Stimulated activated CD4-positive, alpha-beta T cell treated with anti-CD3 and anti-CD28 coated beads, TNF-alpha, amount 100 ng/mL, for 1 hour (primary cell): ENCODE measurements around the gene EXOC3L2.
"Not testable (repeated sequence)": the region's sequence is repeated elsewhere in the genome, so short reads cannot be mapped to it uniquely, and the experiment has no call there.

Experiments used
- DNase-seq, 3 donors: peaks; one replicate each; pipeline ENCODE4 v3.0.0-alpha.2; 2020; ENCODE audit warnings: low read depth in 3 of 3, low spot score in 1 of 3

The EXOC3L2 gene

DNA sequence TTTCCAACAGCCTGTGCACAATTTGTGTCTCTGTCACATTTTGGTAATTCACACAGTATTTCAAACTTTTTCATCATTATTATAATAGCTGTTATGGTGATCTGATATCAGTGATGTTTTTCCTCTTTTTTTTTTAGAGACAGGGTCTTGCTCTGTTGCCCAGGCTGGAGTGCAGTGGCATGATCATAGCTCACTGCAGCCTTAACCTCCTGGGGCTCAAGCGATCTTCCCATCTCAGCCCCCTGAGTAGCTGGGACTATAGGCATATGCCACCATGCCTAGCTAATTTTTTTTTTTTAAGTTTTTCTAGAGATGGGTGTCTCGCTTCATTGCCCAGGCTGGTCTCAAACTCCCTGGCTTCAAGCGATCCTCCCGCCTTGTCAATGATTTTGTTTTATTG is 11.6 kb upstream of the EXOC3L2 start:
- DNase-seq = no peak

- no peak for DNase-seq
Measured at GRCh38 chr19:45255611-45256157, 10.5 kb upstream of the EXOC3L2 start.

GRCh38 chr19:45254044-45254531 is 8.9 kb upstream of the EXOC3L2 start:
- DNase-seq = no peak

DNA sequence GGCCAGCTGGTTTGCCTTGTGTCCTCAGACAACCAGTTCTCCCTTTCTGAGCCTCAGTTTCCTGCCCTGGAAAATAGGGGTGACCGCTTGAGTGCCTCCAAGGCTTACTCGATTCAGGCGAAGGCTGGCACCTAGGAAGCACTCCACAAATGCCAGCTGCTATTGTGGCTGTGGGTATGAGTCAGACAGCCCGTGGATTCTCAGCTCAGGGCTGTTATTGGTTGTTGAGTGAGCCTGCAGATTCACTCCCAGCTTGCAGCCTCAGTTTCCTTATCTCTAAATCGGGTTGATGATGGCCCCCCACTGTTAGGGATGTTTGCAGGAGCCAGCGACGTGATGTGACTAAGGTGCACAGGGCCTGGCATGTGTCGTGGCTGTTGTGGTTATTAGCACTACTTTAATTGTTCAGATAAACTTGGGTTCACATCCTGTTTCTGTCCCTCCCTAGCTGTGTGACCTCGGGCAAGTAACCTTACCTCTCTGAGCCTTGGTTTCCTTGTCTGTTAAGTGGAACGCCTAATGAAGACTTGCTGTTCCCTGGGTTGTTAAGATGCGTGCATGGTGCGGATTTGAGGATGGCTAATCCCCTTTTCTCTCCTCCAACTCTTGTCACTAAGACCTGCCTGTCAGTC is 8.3 kb upstream of the EXOC3L2 start:
- no peak for DNase-seq

DNA sequence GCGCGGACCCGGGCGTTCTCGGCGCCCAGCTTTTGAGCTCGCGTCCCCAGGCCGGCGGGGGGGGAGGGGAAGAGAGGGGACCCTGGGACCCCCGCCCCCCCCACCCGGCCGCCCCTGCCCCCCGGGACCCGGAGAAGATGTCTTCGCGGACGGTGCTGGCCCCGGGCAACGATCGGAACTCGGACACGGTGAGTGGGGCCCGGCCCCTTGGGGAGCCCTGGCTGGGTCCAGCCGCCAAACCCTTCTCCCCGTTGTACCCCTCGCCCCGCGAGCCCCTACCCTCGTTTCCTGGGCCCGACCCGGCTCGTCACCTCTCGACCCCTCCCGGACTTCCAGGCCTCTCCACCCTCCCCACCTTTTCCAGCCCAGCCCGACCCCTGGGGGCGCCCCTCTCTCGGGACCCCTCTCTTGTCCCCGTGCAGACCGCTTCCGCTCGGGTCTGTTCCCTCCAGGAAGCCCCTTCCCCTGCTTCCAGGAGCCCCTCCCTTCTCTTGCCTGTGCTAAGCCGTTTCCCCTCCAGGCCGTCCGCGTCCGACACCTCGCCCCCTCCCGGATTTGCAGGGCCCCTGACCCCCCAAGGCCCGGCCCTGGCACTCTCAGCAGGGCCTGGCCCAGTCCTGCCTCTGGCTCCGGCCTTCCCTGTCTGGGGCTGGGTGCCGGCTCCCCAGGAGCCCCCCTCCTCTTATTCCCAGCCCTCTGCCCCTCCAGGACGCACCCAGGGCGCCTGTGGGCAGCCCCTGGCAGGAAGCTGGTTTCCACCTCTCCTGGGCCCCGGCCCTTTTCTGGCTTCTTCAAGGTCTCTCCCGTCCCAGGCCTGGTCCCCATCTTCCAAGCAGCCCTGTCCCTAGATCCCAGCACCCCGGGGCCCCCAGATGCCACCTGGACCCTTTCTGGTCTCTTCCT is 6.5 kb upstream of the EXOC3L2 start:
- DNase-seq = no peak

- peak in 2 of 3 donors; percentile 26 to 45 for DNase-seq
Measured at GRCh38 chr19:45250832-45251451, 5.7 kb upstream of the EXOC3L2 start, which contains the start of gene MARK4. Gene MARK4 (plus strand): TSS chr19:45251271. CDS start chr19:45251589, 318 bp downstream.

GRCh38 chr19:45250216-45250831 is 5.1 kb upstream of the EXOC3L2 start:
- no peak for DNase-seq

- no peak for DNase-seq
Measured at GRCh38 chr19:45249261-45250033, 4.2 kb upstream of the EXOC3L2 start.

DNA sequence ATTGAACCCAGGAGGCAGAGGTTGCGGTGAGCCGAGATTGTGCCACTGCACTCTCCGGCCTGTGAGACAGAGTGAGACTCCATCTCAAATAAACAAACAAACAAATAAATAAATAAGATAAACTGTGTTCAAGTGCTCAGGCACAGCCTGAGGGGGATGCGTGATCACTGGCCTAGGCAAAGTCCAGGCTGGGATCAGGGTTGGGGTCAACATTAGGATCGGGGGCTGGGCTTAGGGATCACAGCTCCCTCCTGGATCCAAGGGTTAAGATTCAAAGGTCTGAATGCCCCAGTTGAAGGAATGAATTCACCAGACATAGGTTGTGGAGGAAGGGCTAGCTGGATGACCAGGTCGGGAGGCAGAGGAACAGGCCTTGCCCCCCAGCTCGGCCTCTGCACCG is 1.9 kb upstream of the EXOC3L2 start:
- no peak for DNase-seq

DNA sequence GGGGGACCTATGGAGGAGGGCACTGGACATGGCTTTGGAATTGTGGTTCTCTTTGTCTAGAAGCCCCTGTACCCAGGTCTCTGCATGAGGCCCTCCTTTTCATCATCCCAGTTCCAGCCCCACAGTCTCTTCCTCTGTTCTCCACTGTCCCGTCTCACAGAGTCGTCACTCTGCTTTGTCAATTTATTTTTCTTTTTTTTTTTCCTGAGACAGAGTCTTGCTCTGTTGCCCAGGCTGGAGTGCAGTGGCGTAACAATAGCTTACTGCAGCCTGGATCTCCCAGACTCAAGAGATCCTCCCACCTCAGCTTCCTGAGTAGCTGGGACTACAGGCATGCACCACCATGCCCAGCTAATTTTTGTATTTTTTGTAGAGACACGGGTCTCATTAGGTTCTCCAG is 619 bp upstream of the EXOC3L2 start:
- DNase-seq = no peak

DNA sequence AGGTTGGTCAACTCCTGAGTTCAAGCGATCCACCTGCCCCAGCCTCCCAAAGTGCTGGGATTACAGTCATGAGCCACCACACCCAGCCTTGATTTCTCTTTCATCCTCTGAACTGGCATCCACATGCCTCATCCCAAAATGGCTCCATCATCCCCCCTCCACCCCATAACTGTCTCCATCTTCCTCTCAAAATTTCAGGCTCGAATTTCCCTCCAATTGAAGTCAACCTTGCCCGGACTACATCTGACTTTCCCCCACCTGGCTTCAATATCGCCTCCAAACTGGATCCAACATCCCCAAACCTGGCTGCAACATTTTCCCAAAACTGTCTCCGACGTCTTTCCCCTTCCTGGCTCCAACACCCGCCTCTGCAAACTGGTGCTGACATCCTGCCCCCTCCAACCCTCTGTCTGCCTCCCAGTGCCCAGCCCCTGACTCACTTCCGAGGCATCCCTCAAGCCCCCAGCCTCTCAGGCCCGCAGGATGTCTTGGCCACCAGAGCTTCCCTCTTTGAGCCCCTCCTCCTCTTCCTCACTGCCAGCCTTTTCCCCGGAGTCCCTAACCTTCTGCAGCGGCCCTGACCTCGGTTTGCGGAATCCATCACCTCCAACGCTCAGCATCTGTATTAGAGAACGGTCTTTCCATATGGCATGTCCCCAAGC is 943 bp downstream of the EXOC3L2 start:
- DNase-seq = no peak

- no peak for DNase-seq
Measured at GRCh38 chr19:45243144-45243732, 2.0 kb downstream of the EXOC3L2 start.

DNA sequence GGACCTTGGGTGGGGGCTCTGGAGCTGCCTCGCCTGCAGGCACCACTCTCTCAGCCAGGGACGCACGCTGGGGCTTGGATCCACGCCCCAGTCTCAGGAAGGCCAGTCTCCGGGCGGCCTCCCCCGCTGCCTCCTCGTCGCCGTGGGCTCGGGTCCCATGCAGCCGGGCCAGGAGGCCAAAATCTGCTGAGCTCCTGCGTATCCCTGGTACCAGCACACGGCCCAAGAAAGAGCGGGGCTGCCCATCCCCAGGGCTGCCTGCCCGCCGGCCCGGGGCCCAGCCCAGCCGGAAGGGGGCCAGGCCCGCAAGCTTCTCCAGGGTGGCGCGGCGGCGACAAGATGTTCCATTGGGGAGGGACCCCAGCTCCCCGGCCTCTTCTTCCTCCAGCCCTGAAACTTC is 6.7 kb downstream of the EXOC3L2 start:
- no peak for DNase-seq

- no peak for DNase-seq
Measured at GRCh38 chr19:45235485-45235884, 9.7 kb downstream of the EXOC3L2 start.

GRCh38 chr19:45234089-45234869 is 10.9 kb downstream of the EXOC3L2 start:
- DNase-seq = no peak

GRCh38 chr19:45231891-45232290 is 13.3 kb downstream of the EXOC3L2 start:
- DNase-seq = no peak

DNA sequence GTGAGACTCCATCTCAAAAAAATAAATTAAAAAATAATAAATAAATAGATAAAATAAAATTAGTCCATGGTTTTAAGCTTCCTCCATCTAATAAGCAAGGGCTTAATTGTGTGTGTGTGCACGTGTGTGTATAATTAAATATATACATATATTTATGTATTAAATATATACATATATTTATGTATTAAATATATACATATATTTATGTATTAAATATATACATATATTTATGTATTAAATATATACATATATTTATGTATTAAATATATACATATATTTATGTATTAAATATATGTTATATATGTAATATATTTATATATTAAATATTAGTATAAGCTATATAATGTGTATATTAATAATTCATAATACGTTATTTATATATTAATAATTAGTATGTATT is 16.2 kb downstream of the EXOC3L2 start:
- DNase-seq = not testable (repeated sequence)

GRCh38 chr19:45224645-45225044 is 20.6 kb downstream of the EXOC3L2 start:
- no peak for DNase-seq

DNA sequence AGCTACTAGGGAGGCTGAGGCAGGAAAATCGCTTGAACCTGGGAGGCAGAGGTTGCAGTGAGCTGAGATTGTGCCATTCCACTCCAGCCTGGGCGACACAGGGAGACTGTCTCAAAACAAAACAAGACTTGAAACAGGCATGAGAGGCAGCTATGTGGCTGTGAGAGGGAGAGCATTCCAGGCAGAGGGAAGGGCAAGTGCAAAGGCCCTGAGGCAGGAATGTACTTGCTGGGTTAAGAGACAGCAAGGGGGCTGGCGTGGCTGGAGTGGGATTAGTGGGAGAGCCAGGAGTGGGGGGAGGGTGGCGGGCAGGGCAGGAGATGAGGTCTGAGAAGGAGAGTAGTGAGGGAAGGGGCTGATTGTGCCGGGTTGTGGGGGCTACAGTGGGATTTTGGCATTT is 21.3 kb downstream of the EXOC3L2 start:
- DNase-seq = no peak
